ENCODE measurements around the gene SCAI. TPM values are rescaled to one million over a fixed set of nuclear protein-coding genes. Genes with fewer than 3 reads are reported as not detected.

Gene SCAI
- total and polyA plus RNA-seq, 2 experiments from 2014 or later: 13.3 to 35.0 TPM

DNA sequence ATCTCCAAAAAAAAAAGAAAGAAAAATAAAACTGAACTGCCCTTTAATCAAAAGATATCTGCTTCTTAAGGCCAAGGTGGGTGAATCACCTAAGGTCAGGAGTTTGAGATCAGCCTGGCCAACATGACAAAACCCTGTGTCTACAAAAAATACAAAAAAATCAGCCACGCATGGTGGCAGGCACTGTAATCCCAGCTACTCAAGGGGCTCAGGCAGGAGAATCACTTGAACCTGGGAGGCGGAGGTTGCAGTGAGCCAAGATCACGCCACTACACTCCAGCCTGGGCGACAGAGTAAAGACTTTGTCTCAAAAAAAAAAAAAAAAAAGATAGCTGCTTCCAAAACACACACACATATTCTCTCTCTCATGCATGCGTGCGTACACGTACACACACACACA is 17.8 kb downstream of the SCAI start (continued):
- TF ChIP-seq, protein P1, sequence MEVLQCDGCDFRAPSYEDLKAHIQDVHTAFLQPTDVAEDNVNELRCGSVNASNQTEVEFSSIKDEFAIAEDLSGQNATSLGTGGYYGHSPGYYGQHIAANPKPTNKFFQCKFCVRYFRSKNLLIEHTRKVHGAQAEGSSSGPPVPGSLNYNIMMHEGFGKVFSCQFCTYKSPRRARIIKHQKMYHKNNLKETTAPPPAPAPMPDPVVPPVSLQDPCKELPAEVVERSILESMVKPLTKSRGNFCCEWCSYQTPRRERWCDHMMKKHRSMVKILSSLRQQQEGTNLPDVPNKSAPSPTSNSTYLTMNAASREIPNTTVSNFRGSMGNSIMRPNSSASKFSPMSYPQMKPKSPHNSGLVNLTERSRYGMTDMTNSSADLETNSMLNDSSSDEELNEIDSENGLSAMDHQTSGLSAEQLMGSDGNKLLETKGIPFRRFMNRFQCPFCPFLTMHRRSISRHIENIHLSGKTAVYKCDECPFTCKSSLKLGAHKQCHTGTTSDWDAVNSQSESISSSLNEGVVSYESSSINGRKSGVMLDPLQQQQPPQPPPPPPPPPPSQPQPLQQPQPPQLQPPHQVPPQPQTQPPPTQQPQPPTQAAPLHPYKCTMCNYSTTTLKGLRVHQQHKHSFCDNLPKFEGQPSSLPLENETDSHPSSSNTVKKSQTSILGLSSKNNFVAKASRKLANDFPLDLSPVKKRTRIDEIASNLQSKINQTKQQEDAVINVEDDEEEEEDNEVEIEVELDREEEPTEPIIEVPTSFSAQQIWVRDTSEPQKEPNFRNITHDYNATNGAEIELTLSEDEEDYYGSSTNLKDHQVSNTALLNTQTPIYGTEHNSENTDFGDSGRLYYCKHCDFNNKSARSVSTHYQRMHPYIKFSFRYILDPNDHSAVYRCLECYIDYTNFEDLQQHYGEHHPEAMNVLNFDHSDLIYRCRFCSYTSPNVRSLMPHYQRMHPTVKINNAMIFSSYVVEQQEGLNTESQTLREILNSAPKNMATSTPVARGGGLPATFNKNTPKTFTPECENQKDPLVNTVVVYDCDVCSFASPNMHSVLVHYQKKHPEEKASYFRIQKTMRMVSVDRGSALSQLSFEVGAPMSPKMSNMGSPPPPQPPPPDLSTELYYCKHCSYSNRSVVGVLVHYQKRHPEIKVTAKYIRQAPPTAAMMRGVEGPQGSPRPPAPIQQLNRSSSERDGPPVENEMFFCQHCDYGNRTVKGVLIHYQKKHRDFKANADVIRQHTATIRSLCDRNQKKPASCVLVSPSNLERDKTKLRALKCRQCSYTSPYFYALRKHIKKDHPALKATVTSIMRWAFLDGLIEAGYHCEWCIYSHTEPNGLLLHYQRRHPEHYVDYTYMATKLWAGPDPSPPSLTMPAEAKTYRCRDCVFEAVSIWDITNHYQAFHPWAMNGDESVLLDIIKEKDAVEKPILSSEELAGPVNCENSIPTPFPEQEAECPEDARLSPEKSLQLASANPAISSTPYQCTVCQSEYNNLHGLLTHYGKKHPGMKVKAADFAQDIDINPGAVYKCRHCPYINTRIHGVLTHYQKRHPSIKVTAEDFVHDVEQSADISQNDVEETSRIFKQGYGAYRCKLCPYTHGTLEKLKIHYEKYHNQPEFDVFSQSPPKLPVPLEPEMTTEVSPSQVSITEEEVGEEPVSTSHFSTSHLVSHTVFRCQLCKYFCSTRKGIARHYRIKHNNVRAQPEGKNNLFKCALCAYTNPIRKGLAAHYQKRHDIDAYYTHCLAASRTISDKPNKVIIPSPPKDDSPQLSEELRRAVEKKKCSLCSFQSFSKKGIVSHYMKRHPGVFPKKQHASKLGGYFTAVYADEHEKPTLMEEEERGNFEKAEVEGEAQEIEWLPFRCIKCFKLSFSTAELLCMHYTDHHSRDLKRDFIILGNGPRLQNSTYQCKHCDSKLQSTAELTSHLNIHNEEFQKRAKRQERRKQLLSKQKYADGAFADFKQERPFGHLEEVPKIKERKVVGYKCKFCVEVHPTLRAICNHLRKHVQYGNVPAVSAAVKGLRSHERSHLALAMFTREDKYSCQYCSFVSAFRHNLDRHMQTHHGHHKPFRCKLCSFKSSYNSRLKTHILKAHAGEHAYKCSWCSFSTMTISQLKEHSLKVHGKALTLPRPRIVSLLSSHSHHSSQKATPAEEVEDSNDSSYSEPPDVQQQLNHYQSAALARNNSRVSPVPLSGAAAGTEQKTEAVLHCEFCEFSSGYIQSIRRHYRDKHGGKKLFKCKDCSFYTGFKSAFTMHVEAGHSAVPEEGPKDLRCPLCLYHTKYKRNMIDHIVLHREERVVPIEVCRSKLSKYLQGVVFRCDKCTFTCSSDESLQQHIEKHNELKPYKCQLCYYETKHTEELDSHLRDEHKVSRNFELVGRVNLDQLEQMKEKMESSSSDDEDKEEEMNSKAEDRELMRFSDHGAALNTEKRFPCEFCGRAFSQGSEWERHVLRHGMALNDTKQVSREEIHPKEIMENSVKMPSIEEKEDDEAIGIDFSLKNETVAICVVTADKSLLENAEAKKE (CRISPR knock-in tag; IDR thresholded peaks at IDR 0.05): no peak

- Histone ChIP-seq H3K4me1 (ENCODE audit: insufficient read depth) (peaks cover 6% of the 10 kb centered on the region), H3K4me2 (no peak overlapping the region), H2AFZ (no peak overlapping the region), H3K79me2 (replicated peaks; ENCODE audit: insufficient read depth) (peaks cover 77% of the 10 kb centered on the region), H4K20me1 (replicated peaks; ENCODE audit: insufficient read depth) (peaks cover 7% of the 10 kb centered on the region; the same call in 1 of the 2 replicates), H3K27me3 (ENCODE audit: insufficient read depth) (no peaks in the 10 kb centered on the region), H3K9me2 (ENCODE audit: insufficient read depth) (no peaks in the 10 kb centered on the region), H3K4me3 (no peak overlapping the region), H3K27ac (ENCODE audit: low read depth) (no peak overlapping the region), H3F3A (replicated peaks; ENCODE audit: low read depth) (no peaks in the 10 kb centered on the region), H3K36me3 (ENCODE audit: insufficient read depth) (no peaks in the 10 kb centered on the region)
- ATAC-seq (peak; percentile 53), DNase-seq (ENCODE audit: low spot score) (peak; percentile 58)
- no peaks in the 10 kb centered on the region for H3K9me3 Mint-ChIP-seq
- H3K4me1 Mint-ChIP-seq: peaks cover 14% of the 10 kb centered on the region; the same call in 2 of the 3 replicates
- peaks cover 10% of the 10 kb centered on the region for H3K36me3 Mint-ChIP-seq (ENCODE audit: low read depth)
- no peak overlapping the region; the same call in 2 of the 3 replicates for H3K4me3 Mint-ChIP-seq
- H3K27ac Mint-ChIP-seq: no peak overlapping the region
- H3K27me3 Mint-ChIP-seq (ENCODE audit: insufficient read depth, low read depth, poor library complexity): peaks cover 5% of the 10 kb centered on the region
- no peak for TF ChIP-seq REST (IDR thresholded peaks at IDR 0.05; ENCODE audit: unreplicated experiment)
- TF ChIP-seq ZNF331 (CRISPR knock-in tag; IDR thresholded peaks at IDR 0.05; ENCODE audit: low read depth): no peak
- no peak for TF ChIP-seq EZH2phosphoT487 (IDR thresholded peaks at IDR 0.05; ENCODE audit: unreplicated experiment)
- TF ChIP-seq NANOG (IDR thresholded peaks at IDR 0.05; ENCODE audit: borderline replicate concordance): no peak
- TF ChIP-seq POLR2AphosphoS5 (IDR thresholded peaks at IDR 0.05; ENCODE audit: low read depth): no peak
- no peak for TF ChIP-seq STAT1 (IDR thresholded peaks at IDR 0.05; ENCODE audit: unreplicated experiment)
- TF ChIP-seq CREB1 (CRISPR knock-in tag; IDR thresholded peaks at IDR 0.05; ENCODE audit: low read depth): no peak
- no peak for TF ChIP-seq JUNB (IDR thresholded peaks at IDR 0.05; ENCODE audit: unreplicated experiment)
- TF ChIP-seq ETS1 (IDR thresholded peaks at IDR 0.05): no peak
- TF ChIP-seq ZNF114 (CRISPR knock-in tag; IDR thresholded peaks at IDR 0.05): no peak
Measured at GRCh38 chr9:125121146-125121545, 22.2 kb downstream of the SCAI start.
